Thymus (tissue), 11 donors: ENCODE results near the gene CACFD1. TPM values are rescaled to one million over a fixed set of nuclear protein-coding genes. Genes with fewer than 3 reads are reported as not detected.

Source experiments
- DNase-seq, 9 donors: peaks; one replicate each; pipeline ENCODE4 v3.0.0-alpha.2; 2013; ENCODE audit warnings: low spot score in 9 of 9, low read depth in 6 of 9, missing footprints in 1 of 9
- H3K27ac ChIP-seq, 2 donors: one replicate each; pipeline ENCODE4 v1.5.1; 2013; ENCODE audit warnings: control low read depth in 1 of 2, low read depth in 1 of 2, low read length in 1 of 2, mild to moderate bottlenecking in 1 of 2, moderate library complexity in 1 of 2
- H3K27me3 ChIP-seq, 2 donors: one replicate each; pipeline ENCODE4 v1.5.1; 2013; ENCODE audit warnings: low read length in 1 of 2; ENCODE audit not compliant: control insufficient read depth in 2 of 2, insufficient read depth in 1 of 2
- H3K36me3 ChIP-seq, 2 donors: one replicate each; pipeline ENCODE4 v1.5.1; 2013; ENCODE audit warnings: low read length in 1 of 2, mild to moderate bottlenecking in 1 of 2, moderate library complexity in 1 of 2; ENCODE audit not compliant: control insufficient read depth in 2 of 2, insufficient read depth in 2 of 2
- H3K4me1 ChIP-seq, 2 donors: one replicate each; pipeline ENCODE4 v1.5.1; 2013; ENCODE audit warnings: low read length in 2 of 2; ENCODE audit not compliant: control insufficient read depth in 2 of 2, insufficient read depth in 2 of 2
- H3K4me3 ChIP-seq, 2 donors: one replicate each; pipeline ENCODE4 v1.5.1; 2013; ENCODE audit warnings: low read length in 2 of 2, control low read depth in 1 of 2, mild to moderate bottlenecking in 1 of 2
- H3K9me3 ChIP-seq, 2 donors: one replicate each; pipeline ENCODE4 v1.5.1; 2013; ENCODE audit warnings: low read length in 1 of 2, mild to moderate bottlenecking in 1 of 2; ENCODE audit not compliant: control insufficient read depth in 2 of 2, insufficient read depth in 1 of 2
- WGBS: extraction: QIAGEN DNeasy Blood & Tissue Kit; methylation state at CpG from one replicate; pipeline ENCODE4 v1.1.7; 2013; 5-methylcytosine and 5-hydroxymethylcytosine counted together
- polyA plus RNA-seq: library from polyadenylated mRNA; stranded (reverse); fragments of 200-250 nt; gene quantifications from one replicate; pipeline ENCODE4 v1.2.3, GENCODE V29; 2013
- total RNA-seq: library from RNA; stranded (reverse); fragments of 120-200 nt; gene quantifications from one replicate; pipeline ENCODE4 v1.2.4, GENCODE V29; 2013
- donor health status: healthy.

The CACFD1 gene
- total and polyA plus RNA-seq, 2 donors, result 6.1 to 9.1 TPM

DNA sequence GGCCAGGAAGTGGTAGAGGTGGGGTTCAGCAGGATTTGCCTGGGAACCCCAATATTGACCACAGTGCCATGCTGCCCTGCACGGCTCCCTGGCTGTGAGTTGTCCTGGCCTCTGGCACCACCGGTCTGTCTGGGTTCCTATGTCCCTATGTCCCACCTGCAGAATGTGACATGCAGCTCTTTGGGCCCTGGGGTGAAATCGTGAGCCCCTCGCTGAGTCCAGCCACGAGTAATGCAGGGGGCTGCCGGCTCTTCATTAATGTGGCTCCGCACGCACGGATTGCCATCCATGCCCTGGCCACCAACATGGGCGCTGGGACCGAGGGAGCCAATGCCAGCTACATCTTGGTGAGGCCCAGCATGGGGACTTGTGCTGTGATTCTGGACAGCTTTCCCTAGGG is 2.0 kb upstream of the CACFD1 start:
- Histone ChIP-seq H3K27me3 (peaks cover 0 to 9% of the 10 kb centered on the region in 2 donors), H3K4me3 (no peak overlapping the region), H3K4me1 (peaks cover 6 to 32% of the 10 kb centered on the region in 2 donors), H3K9me3 (no peaks in the 10 kb centered on the region), H3K27ac (no peak overlapping the region), H3K36me3 (no peaks in the 10 kb centered on the region)
- 98% methylated on average over 11 of the region's 11 CpGs for WGBS
- DNase-seq, result no peak

DNA sequence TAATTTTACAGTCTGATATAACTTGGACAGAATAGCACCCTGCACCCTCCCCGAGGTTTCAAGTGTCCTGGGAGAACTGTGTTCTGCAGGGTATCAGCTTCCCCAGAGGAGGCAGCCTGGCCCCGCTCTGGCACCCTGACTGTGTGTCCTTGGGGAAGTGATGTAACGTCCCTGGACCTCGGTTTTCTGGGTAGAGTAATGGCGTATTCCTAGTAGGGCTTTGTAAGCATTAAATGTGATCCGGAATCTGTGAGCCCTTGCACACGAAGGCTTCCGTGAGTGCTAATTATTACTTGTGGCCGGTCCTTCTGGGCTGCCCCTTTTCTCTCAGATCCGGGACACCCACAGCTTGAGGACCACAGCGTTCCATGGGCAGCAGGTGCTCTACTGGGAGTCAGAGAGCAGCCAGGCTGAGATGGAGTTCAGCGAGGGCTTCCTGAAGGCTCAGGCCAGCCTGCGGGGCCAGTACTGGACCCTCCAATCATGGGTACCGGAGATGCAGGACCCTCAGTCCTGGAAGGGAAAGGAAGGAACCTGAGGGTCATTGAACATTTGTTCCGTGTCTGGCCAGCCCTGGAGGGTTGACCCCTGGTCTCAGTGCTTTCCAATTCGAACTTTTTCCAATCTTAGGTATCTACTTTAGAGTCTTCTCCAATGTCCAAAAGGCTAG is 1.0 kb upstream of the CACFD1 start:
- Histone ChIP-seq H3K27ac (no peak overlapping the region), H3K4me3 (peak overlapping the region in 1 of 2 donors; percentile 76), H3K4me1 (peaks cover 6 to 33% of the 10 kb centered on the region in 2 donors), H3K27me3 (peaks cover 0 to 9% of the 10 kb centered on the region in 2 donors), H3K36me3 (no peaks in the 10 kb centered on the region), H3K9me3 (no peaks in the 10 kb centered on the region)
- WGBS, result 81% methylated on average over 16 of the region's 16 CpGs
- DNase-seq, result no peak

DNA sequence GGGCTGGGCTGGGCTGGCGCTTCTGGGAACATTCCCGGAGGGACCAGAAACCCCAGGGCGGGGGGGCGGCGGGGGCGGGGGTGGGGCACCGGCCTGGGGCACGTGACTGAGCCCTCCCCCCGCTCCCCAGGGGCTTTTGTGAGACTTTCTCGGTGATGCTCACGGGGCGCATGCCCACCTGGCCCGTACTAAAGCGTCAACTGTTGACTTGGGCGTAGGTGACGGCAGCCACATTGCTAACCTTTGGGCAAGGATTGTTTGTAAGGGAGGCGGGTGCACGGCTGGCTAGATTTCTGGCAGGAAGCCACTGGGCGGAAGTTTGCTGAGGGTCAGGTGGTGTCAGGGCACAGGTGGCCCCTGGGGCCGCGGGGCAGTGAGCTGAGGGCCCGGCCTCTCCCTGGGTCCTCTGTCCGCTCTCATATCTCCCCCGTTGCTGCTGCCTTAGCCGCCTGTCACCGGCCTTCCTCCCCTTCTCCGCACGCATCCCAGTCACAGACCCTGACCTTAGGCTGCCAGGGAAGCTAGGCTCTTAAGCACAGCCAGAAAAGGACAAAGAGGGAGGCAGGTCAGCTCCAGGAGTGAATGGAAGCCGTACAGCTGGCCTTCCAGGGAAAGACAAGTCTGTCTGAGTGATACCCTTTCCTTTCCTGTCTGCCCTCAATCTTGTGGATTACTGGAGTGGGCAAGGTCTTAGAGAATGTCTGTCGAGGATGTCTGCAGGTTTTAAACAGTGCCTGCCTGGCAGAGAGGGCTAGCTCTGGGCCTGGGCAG is 812 bp downstream of the CACFD1 start:
- peak overlapping the region; percentile 63 to 76 for H3K4me3 ChIP-seq
- peaks cover 0 to 9% of the 10 kb centered on the region in 2 donors for H3K27me3 ChIP-seq
- H3K4me1 ChIP-seq, result peaks cover 6 to 27% of the 10 kb centered on the region in 2 donors
- peak overlapping the region; percentile 43 to 90 for H3K27ac ChIP-seq
- DNase-seq, result peak in 4 of 9 donors; percentile 32 to 74 (median 46)
- no peaks in the 10 kb centered on the region for H3K36me3 ChIP-seq
- no peaks in the 10 kb centered on the region for H3K9me3 ChIP-seq
- 32% methylated on average over 30 of the region's 30 CpGs for WGBS

DNA sequence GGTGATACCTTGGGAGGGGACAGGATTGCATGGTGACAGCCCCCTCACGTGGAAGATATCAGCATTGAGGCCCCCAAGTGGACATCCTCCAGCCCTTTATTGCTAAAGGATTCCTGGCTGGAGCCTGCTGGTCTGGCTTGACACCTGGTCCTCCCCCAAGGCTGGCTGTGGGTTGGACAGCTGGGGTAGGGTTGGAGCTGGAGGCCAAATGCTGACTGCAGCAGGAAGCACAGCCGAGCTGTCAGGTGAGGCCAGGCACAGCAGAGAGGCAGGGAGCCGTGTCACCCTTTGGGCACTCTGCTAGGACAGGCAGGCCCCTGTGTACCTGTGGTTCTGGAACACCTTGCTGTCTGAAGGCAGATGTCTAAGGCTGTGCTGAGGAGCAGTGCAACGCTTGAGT is 2.2 kb downstream of the CACFD1 start:
- Histone ChIP-seq H3K36me3 (no peaks in the 10 kb centered on the region), H3K4me3 (no peak overlapping the region), H3K4me1 (peaks cover 6 to 27% of the 10 kb centered on the region in 2 donors), H3K27ac (no peak overlapping the region), H3K27me3 (peaks cover 0 to 9% of the 10 kb centered on the region in 2 donors), H3K9me3 (no peaks in the 10 kb centered on the region)
- 83% methylated on average over 4 of the region's 4 CpGs for WGBS
- DNase-seq, result no peak

DNA sequence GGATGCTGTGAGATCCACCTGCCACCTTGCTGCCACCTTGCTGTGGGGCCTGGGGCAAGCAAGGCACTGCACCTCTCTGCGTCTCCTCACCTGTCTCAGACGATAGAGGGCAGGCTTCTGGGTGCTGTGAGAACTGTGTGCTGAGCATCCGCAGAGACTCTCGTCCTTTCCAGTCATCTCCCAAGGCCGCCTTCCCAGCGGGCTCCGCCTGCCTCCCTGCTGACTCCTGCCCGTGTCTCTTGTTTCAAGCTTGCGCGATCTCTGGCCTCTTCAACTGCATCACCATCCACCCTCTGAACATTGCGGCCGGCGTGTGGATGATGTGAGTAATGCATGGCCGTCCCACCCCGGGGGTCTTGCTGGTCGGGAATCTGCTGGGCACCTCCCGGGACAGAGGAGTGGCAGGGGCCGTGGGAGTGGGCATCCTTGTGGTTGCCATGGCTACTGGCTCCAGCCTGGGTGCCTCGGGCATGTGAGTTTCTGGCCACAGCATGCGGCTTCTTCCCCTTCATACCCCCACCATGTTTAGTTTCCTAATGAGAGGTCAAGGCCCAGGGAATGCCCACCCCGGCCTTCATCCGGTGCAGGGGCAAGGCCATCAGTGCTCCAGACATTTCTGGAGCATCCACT is 3.6 kb downstream of the CACFD1 start:
- 96% methylated on average over 22 of the region's 22 CpGs for WGBS
- no peak for DNase-seq
- Histone ChIP-seq H3K9me3 (no peaks in the 10 kb centered on the region), H3K4me1 (peaks cover 6 to 27% of the 10 kb centered on the region in 2 donors), H3K4me3 (no peak overlapping the region), H3K27me3 (peaks cover 0 to 9% of the 10 kb centered on the region in 2 donors), H3K27ac (no peak overlapping the region), H3K36me3 (no peaks in the 10 kb centered on the region)

DNA sequence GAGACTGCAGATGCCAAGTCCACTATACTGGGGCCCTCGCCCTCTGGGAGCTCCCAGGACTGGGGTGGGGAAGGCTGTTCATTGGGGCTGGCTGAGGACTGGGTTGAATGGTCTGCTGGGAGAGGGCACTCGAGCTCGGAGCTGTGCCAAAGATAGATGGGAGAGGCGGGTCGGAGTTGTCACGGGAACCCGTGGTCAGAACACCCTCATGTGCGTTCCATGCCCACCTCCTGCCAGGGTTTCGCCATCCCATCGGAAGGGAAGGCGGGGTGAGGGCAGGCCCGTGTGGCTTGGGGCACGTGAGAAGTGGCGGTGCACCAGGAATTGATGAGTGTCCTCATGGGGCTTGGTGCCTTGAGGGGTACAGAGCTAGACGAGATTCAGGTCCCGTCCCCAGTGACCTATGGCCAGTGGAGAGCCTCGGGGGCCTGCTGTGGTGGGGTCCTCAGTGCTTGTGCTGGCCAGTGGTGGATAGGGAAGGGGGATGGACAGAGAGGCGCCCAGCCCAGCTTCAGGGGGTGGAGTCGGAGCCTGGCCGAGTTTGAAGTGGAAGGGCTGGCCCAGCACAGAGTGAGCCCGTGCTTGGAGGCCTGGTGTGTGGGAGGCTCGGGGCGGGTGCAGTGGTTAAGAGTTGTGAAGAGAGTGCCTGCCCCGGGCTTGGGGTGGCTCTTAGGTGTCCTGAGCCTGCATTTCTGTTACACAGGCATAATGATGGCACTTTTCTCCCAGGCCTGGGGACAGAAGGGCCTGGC is 4.3 kb downstream of the CACFD1 start:
- Histone ChIP-seq H3K4me1 (peaks cover 4 to 25% of the 10 kb centered on the region in 2 donors), H3K4me3 (no peak overlapping the region), H3K9me3 (no peaks in the 10 kb centered on the region), H3K27me3 (peaks cover 0 to 5% of the 10 kb centered on the region in 2 donors), H3K27ac (no peak overlapping the region), H3K36me3 (no peaks in the 10 kb centered on the region)
- 97% methylated on average over 24 of the region's 24 CpGs for WGBS
- DNase-seq, result no peak

GRCh38 chr9:133464638-133465037 is 4.9 kb downstream of the CACFD1 start:
- Histone ChIP-seq H3K27me3 (peaks cover 0 to 5% of the 10 kb centered on the region in 2 donors), H3K27ac (no peak overlapping the region), H3K4me1 (peaks cover 0 to 20% of the 10 kb centered on the region in 2 donors), H3K4me3 (no peak overlapping the region), H3K36me3 (no peaks in the 10 kb centered on the region), H3K9me3 (no peaks in the 10 kb centered on the region)
- DNase-seq, result no peak
- 96% methylated on average over 10 of the region's 10 CpGs for WGBS

DNA sequence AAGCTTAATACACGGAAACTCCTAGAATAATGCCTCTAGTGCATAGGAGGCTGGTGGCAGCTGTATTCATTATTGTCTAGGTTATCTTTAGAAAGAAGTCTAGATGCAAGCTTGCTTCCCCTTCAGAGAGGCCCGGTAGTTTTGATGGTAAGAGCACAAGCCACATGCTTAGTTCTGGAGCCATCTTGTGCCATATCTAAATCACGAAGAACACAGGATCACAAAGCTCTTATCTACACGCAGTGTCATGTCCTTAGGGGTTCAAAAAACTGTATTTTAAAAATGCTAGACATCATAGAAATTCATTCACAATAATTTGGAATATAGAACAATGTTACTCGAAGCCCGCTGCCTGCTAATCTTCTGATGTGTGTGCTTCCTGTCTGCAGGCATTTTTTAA is 6.2 kb downstream of the CACFD1 start:
- Histone ChIP-seq H3K4me3 (no peak overlapping the region), H3K27me3 (peaks cover 0 to 2% of the 10 kb centered on the region in 2 donors), H3K4me1 (peaks cover 0 to 13% of the 10 kb centered on the region in 2 donors), H3K9me3 (no peaks in the 10 kb centered on the region), H3K36me3 (no peaks in the 10 kb centered on the region), H3K27ac (no peak overlapping the region)
- DNase-seq, result no peak
- WGBS, result 92% methylated on average over 6 of the region's 6 CpGs
